Hematopoietic multipotent progenitor cell treated with erythropoietin and hydrocortisone succinate and interleukin-3 and kit ligand, for 6 days (in vitro differentiated cells): ENCODE measurements around the gene SMYD3.
A peak's percentile ranks its signal among the peaks of the same experiment; 100 is the strongest.

Experiments used
- DNase-seq: peaks from one replicate; pipeline ENCODE4 v3.0.0-alpha.2; 2015

SMYD3 gene

GRCh38 chr1:246462986-246463385 is 44.1 kb downstream of the SMYD3 start:
- no peak for DNase-seq

- DNase-seq: no peak
These were observed 46.7 kb downstream of the SMYD3 start for GRCh38 chr1:246460406-246460805.

DNA sequence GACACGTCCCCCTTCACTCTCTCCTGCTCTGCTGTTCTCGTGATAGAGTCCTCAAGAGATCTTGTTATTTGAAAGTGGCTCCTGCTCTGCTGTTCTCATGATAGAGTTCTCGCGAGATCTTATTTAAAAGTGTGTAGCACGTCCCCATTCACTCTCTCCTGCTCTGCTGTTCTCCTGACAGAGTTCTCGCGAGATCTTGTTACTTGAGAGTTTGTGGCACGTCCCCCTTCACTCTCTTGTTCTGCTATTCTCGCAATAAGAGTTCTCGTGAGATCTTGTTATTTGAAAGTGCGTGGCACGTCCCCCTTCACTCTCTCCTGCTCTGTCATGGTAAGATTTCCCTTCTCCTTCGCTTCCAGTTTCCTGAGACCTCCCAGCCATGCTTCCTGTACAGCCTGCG is 47.9 kb downstream of the SMYD3 start:
- no peak for DNase-seq

GRCh38 chr1:246455476-246455875 is 51.6 kb downstream of the SMYD3 start:
- DNase-seq: no peak

- DNase-seq: no peak
These were observed 52.4 kb downstream of the SMYD3 start for GRCh38 chr1:246454655-246455054.

GRCh38 chr1:246450611-246451251 is 56.3 kb downstream of the SMYD3 start:
- peak; percentile 77 for DNase-seq

- DNase-seq: no peak
These were observed 58.7 kb downstream of the SMYD3 start for GRCh38 chr1:246448373-246448772.

- no peak for DNase-seq
These were observed 59.6 kb downstream of the SMYD3 start for GRCh38 chr1:246447501-246447900.

GRCh38 chr1:246445503-246445902 is 61.6 kb downstream of the SMYD3 start:
- DNase-seq: peak; percentile 49

GRCh38 chr1:246444617-246445016 is 62.5 kb downstream of the SMYD3 start:
- DNase-seq: no peak

DNA sequence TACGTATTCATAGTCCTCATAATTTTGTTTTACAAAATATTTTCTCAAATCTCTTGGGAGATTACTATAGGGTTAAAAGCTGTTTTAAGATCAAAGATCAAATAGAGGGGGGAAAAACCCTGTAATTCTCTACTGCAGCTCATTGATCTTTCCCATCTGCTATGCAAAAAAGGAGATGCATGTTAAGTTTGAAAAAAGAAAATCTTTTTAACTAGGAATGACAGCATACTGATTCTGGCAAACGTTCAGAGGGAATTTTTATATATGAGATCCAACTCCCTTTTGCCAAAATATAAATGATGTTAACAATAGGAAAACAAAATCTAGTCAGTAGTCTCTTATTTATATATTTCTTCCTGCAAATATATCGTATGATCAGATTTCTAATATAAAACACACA is 69.1 kb downstream of the SMYD3 start:
- DNase-seq: no peak

DNA sequence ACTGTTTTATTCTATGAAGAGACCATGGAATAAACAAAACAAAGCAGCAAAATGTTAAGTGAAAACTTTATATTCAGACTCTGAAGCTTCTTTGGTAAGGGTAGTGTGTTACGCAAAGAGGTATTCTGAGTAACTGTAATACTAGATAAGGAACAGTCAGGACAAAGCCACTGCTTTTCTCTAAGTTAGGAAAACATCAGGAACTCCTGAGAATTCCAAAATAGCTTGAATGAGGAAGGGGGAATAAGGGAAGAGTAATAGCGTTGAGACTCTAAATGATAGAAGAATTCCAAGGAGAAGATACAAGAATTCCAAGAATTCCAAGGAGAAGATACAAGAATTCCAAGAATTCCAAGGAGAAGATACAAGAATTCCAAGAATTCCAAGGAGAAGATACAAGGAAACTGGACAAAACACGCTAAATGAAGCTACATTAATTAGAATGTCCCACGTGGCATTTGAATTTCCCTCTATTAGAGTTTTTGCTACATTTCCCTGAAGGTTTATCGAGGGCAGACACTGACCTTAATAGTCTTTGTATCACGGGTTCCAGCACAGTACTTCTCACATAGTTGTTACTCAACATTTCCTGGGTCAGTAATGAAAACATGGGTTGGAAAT is 71.5 kb downstream of the SMYD3 start:
- no peak for DNase-seq

GRCh38 chr1:246434335-246434734 is 72.7 kb downstream of the SMYD3 start:
- DNase-seq: no peak

- DNase-seq: peak; percentile 94
These were observed 78.4 kb downstream of the SMYD3 start for GRCh38 chr1:246428542-246429308.

GRCh38 chr1:246427611-246428010 is 79.5 kb downstream of the SMYD3 start:
- no peak for DNase-seq

- no peak for DNase-seq
These were observed 81.2 kb downstream of the SMYD3 start for GRCh38 chr1:246425895-246426294.

GRCh38 chr1:246425139-246425794 is 81.8 kb downstream of the SMYD3 start:
- peak; percentile 92 for DNase-seq

- DNase-seq: peak; percentile 69
These were observed 86.8 kb downstream of the SMYD3 start for GRCh38 chr1:246420300-246420699.

DNA sequence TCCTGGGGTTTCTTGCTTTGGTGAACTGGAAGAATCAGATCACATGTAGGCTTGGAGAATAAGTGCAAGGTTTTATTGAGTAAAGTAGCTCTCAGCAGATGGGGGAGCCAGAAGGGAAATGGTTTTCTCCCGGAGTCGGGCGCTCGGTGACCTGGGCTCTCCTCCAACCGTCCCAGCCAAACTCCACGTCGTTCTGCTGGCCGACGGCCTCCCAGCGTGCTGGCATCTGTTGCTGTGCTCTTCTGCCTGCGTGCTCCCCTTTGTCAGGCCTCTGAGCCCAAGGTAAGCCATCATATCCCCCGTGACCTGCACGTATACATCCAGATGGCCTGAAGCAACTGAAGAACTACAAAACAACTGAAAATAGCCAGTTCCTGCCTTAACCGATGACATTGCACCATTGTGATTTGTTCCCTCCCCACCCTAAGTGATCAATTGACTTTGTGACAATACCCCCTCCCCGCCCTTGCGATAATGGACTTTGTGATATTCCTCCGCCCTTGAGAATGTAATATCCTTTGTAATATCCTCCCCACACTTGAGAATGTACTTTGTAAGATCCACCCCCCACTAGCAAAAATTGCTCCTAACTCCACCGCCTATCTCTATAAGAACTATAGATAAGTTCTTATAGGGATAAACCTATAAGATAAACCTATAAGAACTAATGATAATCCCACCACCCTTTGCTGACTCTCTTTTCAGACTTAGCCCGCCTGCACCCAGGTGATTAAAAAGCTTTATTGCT is 88.3 kb downstream of the SMYD3 start:
- no peak for DNase-seq

DNA sequence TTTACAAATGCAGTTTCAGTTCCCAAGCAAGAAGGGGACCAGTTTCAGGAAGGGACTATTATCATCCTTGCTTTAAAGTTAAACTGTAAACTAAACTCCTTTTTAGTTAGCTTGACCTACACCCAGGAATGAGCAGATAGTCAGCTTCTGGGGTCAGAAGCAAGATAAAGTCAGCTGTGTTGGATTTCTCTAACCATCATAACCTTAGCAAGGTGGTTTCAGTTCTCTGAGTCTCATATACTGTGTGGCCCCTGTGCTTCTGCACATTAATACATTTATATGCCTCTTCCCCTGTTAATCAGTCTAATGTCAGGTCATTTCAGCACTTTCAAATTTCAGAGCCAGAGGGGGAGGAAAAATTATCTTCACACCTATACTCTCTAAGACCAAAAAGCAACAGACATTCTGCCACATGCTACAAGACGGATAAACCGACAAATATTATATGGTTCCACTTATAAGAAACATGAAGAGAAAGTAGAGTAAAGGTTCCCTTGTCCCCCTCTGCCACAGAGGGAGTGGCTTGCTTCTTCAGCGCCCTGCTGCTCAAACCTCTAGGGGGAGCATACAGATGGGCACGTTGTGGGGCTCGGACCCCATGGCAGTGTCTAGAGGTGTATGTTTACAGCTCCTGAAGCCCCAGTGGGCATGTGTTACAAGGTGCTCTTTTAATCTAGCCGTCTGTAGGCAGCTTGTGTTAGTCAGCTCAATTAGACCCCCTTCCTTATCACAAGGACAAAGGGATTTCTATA is 89.1 kb downstream of the SMYD3 start:
- no peak for DNase-seq

DNA sequence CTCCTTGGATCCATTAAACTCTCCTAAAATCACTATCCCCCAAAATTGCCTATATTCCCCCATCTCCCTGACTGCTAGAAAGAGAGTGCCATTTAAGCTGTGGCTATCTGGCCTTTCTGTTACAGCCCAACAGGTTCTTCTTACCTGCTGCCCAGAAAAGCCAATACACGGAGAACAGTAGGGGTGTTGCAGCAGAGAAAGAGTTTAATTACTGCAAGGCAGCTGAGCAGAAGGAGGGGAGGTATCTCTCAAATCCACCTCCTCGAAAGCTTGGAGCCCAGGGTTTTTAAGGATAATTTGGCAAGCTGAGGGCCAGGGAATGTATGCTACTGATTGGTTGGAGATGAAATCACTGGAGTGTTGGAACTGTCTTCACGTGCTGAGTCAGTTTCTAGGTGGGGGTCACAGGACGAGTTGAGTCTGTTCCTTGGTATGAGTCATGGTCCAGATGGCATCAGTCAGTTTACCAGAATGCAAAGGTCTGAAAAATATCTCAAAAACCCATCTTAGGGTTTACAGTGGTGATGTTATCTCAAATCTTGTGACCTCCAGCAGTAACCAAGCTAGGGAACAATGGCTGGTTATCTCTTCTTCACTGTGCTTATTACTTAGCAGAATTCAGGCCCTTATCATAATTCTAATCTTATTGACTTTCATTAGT is 89.8 kb downstream of the SMYD3 start:
- DNase-seq: peak; percentile 52

DNA sequence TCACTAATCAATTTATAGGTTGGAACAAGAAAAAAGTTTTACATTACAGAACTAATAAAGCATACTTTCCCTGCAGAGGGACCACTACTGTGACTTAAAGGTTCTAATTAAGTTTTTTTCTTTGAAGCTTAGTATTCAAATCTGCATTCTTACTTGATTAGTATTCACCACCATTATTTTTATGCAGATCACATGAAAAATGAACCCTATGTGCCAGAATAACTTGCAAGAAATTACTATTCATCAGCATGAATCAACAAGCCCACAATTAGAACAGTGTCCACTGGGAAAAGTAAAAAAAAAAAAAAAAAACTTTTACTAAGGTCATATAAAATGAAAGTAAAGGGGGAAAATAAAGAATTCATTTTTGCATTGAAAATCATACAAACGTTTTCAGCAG is 90.8 kb downstream of the SMYD3 start:
- DNase-seq: no peak
